Activated CD8-positive, alpha-beta memory T cell treated with anti-CD3 and anti-CD28 coated beads, Interleukin-2, amount 50 U/mL, for 48 hours (primary cell): ENCODE results near the gene THADA.

Source experiments
- DNase-seq: peaks from one replicate; pipeline ENCODE4 v3.0.0-alpha.2; 2020

The THADA gene

GRCh38 chr2:43490252-43490786 lies 105.5 kb downstream of the THADA start:
- no peak for DNase-seq

- no peak for DNase-seq
These were observed 107.1 kb downstream of the THADA start for GRCh38 chr2:43488737-43489136.

- DNase-seq, result no peak
These were observed 109.2 kb downstream of the THADA start for GRCh38 chr2:43486603-43487002.

GRCh38 chr2:43484323-43484930 lies 111.4 kb downstream of the THADA start:
- no peak for DNase-seq

GRCh38 chr2:43482961-43483360 lies 112.9 kb downstream of the THADA start:
- DNase-seq, result no peak

- DNase-seq, result no peak
These were observed 113.8 kb downstream of the THADA start for GRCh38 chr2:43481927-43482542.

GRCh38 chr2:43480874-43481273 lies 115.0 kb downstream of the THADA start:
- DNase-seq, result no peak

- no peak for DNase-seq
These were observed 117.3 kb downstream of the THADA start for GRCh38 chr2:43478412-43479086.

GRCh38 chr2:43475922-43476321 lies 119.9 kb downstream of the THADA start:
- no peak for DNase-seq

GRCh38 chr2:43475137-43475846 lies 120.5 kb downstream of the THADA start:
- no peak for DNase-seq

GRCh38 chr2:43474273-43474672 lies 121.6 kb downstream of the THADA start:
- DNase-seq, result no peak

GRCh38 chr2:43473767-43474166 lies 122.1 kb downstream of the THADA start:
- no peak for DNase-seq

GRCh38 chr2:43472527-43473194 lies 123.2 kb downstream of the THADA start:
- no peak for DNase-seq

GRCh38 chr2:43469713-43470112 lies 126.1 kb downstream of the THADA start:
- DNase-seq, result no peak

- DNase-seq, result no peak
These were observed 126.7 kb downstream of the THADA start for GRCh38 chr2:43469094-43469493.

GRCh38 chr2:43467891-43468290 lies 127.9 kb downstream of the THADA start:
- DNase-seq, result no peak

- DNase-seq, result no peak
These were observed 130.6 kb downstream of the THADA start for GRCh38 chr2:43465234-43465633.

GRCh38 chr2:43464590-43464989 lies 131.2 kb downstream of the THADA start:
- DNase-seq, result no peak

GRCh38 chr2:43462866-43463641 lies 132.8 kb downstream of the THADA start:
- no peak for DNase-seq

GRCh38 chr2:43461453-43462073 lies 134.3 kb downstream of the THADA start:
- DNase-seq, result no peak

- no peak for DNase-seq
These were observed 135.1 kb downstream of the THADA start for GRCh38 chr2:43460611-43461365.
